Measurements from ENCODE around the gene RIMKLA.

GRCh38 chr1:42454403-42454802, 73.8 kb downstream of the RIMKLA start:
- TF ChIP-seq CTCF (IDR thresholded peaks at IDR 0.05; ENCODE audit: extremely low read depth in 1 of 2, insufficient read depth in 1 of 2, low read depth in 1 of 2, low read length in 2 of 2), result no peak
- no peak for TF ChIP-seq POLR2A (IDR thresholded peaks at IDR 0.05; ENCODE audit: low read depth, low read length)
- TF ChIP-seq MAX (IDR thresholded peaks at IDR 0.05; ENCODE audit: insufficient read depth, insufficient read length), result no peak
- no peak for TF ChIP-seq FOS (IDR thresholded peaks at IDR 0.05; ENCODE audit: borderline replicate concordance, insufficient read depth, low read length)
- TF ChIP-seq GATA2 (IDR thresholded peaks at IDR 0.05; ENCODE audit: insufficient read depth, insufficient read length, low read depth, low read length), result no peak
